GM18909 (cell line): ENCODE measurements around the gene IDH1.
A peak's percentile ranks its signal among the peaks of the same experiment; 100 is the strongest.
"Not testable (repeated sequence)": the region's sequence is repeated elsewhere in the genome, so short reads cannot be mapped to it uniquely, and the experiment has no call there.

Experiments used
- ATAC-seq: cut with Tn5 transposase; IDR thresholded peaks from one replicate; pipeline ENCODE4 v1.9.1; 2021; ENCODE audit warnings: mild to moderate bottlenecking; ENCODE audit not compliant: unreplicated experiment, poor library complexity

The IDH1 gene

GRCh38 chr2:208254871-208255556 is at the start of gene IDH1:
Gene IDH1 (minus strand): TSS chr2:208255071. CDS start chr2:208251551, 3,520 bp downstream.
- ATAC-seq = peak; percentile 78

GRCh38 chr2:208304157-208304556 is 49.3 kb upstream of the IDH1 start:
- no peak for ATAC-seq

- no peak for ATAC-seq
Observed at GRCh38 chr2:208300847-208301618, 46.2 kb upstream of the IDH1 start.

GRCh38 chr2:208297961-208298360 is 43.1 kb upstream of the IDH1 start:
- no peak for ATAC-seq

GRCh38 chr2:208296610-208297009 is 41.7 kb upstream of the IDH1 start:
- no peak for ATAC-seq

- ATAC-seq = no peak
Observed at GRCh38 chr2:208295834-208296233, 41.0 kb upstream of the IDH1 start.

GRCh38 chr2:208294482-208295024 is 39.7 kb upstream of the IDH1 start:
- ATAC-seq = peak; percentile 64

- ATAC-seq = no peak
Observed at GRCh38 chr2:208285853-208286252, 31.0 kb upstream of the IDH1 start.

- ATAC-seq = no peak
Observed at GRCh38 chr2:208280933-208281332, 26.1 kb upstream of the IDH1 start.

- ATAC-seq = no peak
Observed at GRCh38 chr2:208280234-208280633, 25.4 kb upstream of the IDH1 start.

- no peak for ATAC-seq
Observed at GRCh38 chr2:208279236-208279635, 24.4 kb upstream of the IDH1 start.

- ATAC-seq = no peak
Observed at GRCh38 chr2:208278549-208278948, 23.7 kb upstream of the IDH1 start.

GRCh38 chr2:208274748-208275147 is 19.9 kb upstream of the IDH1 start:
- no peak for ATAC-seq

- ATAC-seq = no peak
Observed at GRCh38 chr2:208269091-208269490, 14.2 kb upstream of the IDH1 start.

- ATAC-seq = no peak
Observed at GRCh38 chr2:208268156-208268952, 13.5 kb upstream of the IDH1 start.

- ATAC-seq = not testable (repeated sequence)
Observed at GRCh38 chr2:208267526-208267925, 12.7 kb upstream of the IDH1 start.

- ATAC-seq = no peak
Observed at GRCh38 chr2:208266936-208267335, 12.1 kb upstream of the IDH1 start.

GRCh38 chr2:208266553-208266893 is 11.7 kb upstream of the IDH1 start:
- peak; percentile 8 for ATAC-seq

- ATAC-seq = peak; percentile 90
Observed at GRCh38 chr2:208265801-208266552, 11.1 kb upstream of the IDH1 start, which contains the start of gene PIKFYVE. Gene PIKFYVE (plus strand): TSS chr2:208266255. CDS start chr2:208271520, 5,265 bp downstream.

GRCh38 chr2:208265371-208265800 is 10.5 kb upstream of the IDH1 start:
- peak; percentile 34 for ATAC-seq
